Kidney (tissue), 14 donors: ENCODE data around the gene ABLIM1. TPM values are rescaled to one million over a fixed set of nuclear protein-coding genes. Genes with fewer than 3 reads are reported as not detected.

ENCODE experiments used
- DNase-seq, 5 donors: peaks; one replicate each; pipeline ENCODE4 v3.0.0-alpha.2; 2013 to 2020
- FAIRE-seq: peaks from 2 replicates; lab custom pipeline; 2012; peaks lifted over from hg19 to GRCh38; lab: Jason Lieb, UNC
- H3K27ac ChIP-seq, 2 donors: one replicate each; pipeline ENCODE4 v1.7.0; 2013; ENCODE audit warnings: low read depth in 2 of 2, low read length in 2 of 2, inconsistent platforms in 1 of 2
- H3K27me3 ChIP-seq: one replicate; pipeline ENCODE4 v1.7.1; 2013; ENCODE audit warnings: low read length, inconsistent platforms; ENCODE audit not compliant: control insufficient read depth, insufficient read depth
- H3K36me3 ChIP-seq, 3 donors: one replicate each; pipeline versions ENCODE4 v1.7.0 to v1.7.1; 2013; ENCODE audit warnings: low read length in 3 of 3, control low read depth in 1 of 3, inconsistent platforms in 1 of 3; ENCODE audit not compliant: insufficient read depth in 3 of 3, control insufficient read depth in 2 of 3
- H3K4me1 ChIP-seq, 3 donors: one replicate each; pipeline versions ENCODE4 v1.7.0 to v1.7.1; 2013; ENCODE audit warnings: low read length in 3 of 3, inconsistent platforms in 1 of 3, low read depth in 1 of 3; ENCODE audit not compliant: control insufficient read depth in 2 of 3, insufficient read depth in 2 of 3
- H3K4me3 ChIP-seq, 3 donors: one replicate each; pipeline versions ENCODE4 v1.7.0 to v1.8.1; 2013; ENCODE audit warnings: low read length in 3 of 3, control low read depth in 1 of 3, inconsistent platforms in 1 of 3
- H3K9ac ChIP-seq, 3 donors: one replicate each; pipeline versions ENCODE4 v1.7.0 to v1.7.1; 2013; ENCODE audit warnings: low read length in 3 of 3, control low read depth in 1 of 3, inconsistent platforms in 1 of 3
- H3K9me3 ChIP-seq, 3 donors: one replicate each; pipeline versions ENCODE4 v1.7.0 to v1.7.1; 2013; ENCODE audit warnings: low read length in 3 of 3, control low read depth in 1 of 3, inconsistent platforms in 1 of 3; ENCODE audit not compliant: control insufficient read depth in 2 of 3, insufficient read depth in 1 of 3
- intact Hi-C: fragments of 100-400 bp; cut with DNase I; formaldehyde crosslinking; loops from one replicate; pipeline ENCODE4 v1.11.1; 2022
- polyA plus RNA-seq: library from polyadenylated mRNA; stranded (reverse); fragments of 350-450 nt; fragmentation: Illumina TruSeq; extraction: RNeasy Lipid Tissue Mini Kit (QIAGEN cat#74804); gene quantifications from one replicate; pipeline ENCODE4 v1.2.3, GENCODE V29; 2014; ENCODE audit warnings: low read depth, low replicate concordance; ENCODE audit not compliant: insufficient read depth
- total RNA-seq: library from RNA; stranded (reverse); fragmentation: NEBNext Ultra II Directional; extraction: Animal tissue kit (Norgen Biotek cat#: 25700); gene quantifications from one replicate; pipeline ENCODE4 v1.2.1, GENCODE V29; 2021
- TF ChIP-seq, protein P1 (sequence below): IDR thresholded peaks from 3 replicates; pipeline ENCODE4 v1.5.1; 2012; ENCODE audit warnings: mild to moderate bottlenecking, moderate library complexity, borderline replicate concordance; ENCODE audit not compliant: insufficient read depth; ENCODE audit errors: extremely low read depth
- donor health status: control.
- donor health status: control.
- donor health status: control.
- donor health status: control.
- donor health status: control.
- donor health status: DM: yes; HTN: yes; CAD: no.
- donor health status: Normal renal cell carcinoma (clear cell type).

ABLIM1 gene
- total and polyA plus RNA-seq, 2 donors from 2014 or later, result 32.3 to 158 TPM

DNA sequence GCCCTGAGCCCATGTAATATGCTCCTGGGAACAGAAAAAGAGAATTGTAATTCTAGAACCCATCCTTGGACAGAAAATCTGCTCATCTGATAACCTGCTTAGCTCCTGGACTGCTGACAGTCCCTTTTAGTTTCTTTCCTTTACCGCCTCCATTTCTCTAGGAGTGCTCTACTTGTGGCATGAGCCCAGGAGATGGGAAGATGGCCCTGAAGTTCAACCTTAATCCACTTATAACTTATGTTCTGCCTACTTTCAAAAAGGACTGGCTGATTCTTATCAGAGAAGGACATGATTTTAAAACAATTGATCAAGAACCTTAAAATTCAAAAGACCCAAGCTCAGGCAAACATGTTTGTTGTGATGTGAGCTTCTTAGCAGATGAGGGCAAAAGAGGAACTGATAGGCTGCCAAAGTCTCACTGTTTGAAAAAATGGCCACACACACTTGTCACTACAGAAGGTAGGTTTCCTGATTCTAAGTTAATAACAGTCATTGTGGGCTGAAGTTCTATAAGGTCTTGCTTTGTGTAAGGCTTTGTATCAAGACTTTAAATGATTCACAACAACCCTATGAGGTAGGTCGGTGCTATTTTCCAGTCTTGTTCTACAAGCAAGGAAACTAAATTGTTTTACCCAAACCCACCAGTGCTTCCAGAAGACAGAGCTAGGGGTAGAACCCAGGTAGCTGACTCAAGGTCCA is 159.5 kb downstream of the ABLIM1 start:
- H3K4me3 ChIP-seq, result no peak overlapping the region
- peaks cover 0 to 11% (median 4%) of the 10 kb centered on the region in 3 donors for H3K36me3 ChIP-seq
- DNase-seq, result no peak
- TF ChIP-seq, protein P1, sequence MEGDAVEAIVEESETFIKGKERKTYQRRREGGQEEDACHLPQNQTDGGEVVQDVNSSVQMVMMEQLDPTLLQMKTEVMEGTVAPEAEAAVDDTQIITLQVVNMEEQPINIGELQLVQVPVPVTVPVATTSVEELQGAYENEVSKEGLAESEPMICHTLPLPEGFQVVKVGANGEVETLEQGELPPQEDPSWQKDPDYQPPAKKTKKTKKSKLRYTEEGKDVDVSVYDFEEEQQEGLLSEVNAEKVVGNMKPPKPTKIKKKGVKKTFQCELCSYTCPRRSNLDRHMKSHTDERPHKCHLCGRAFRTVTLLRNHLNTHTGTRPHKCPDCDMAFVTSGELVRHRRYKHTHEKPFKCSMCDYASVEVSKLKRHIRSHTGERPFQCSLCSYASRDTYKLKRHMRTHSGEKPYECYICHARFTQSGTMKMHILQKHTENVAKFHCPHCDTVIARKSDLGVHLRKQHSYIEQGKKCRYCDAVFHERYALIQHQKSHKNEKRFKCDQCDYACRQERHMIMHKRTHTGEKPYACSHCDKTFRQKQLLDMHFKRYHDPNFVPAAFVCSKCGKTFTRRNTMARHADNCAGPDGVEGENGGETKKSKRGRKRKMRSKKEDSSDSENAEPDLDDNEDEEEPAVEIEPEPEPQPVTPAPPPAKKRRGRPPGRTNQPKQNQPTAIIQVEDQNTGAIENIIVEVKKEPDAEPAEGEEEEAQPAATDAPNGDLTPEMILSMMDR, result no peak
- H3K27ac ChIP-seq, result no peak overlapping the region
- no peaks in the 10 kb centered on the region for H3K27me3 ChIP-seq
- no peaks in the 10 kb centered on the region for H3K9me3 ChIP-seq
- FAIRE-seq, result no peak
- peaks cover 0 to 4% (median 0%) of the 10 kb centered on the region in 3 donors for H3K4me1 ChIP-seq
- H3K9ac ChIP-seq, result no peak overlapping the region
- intact Hi-C loops, result no loop called here

DNA sequence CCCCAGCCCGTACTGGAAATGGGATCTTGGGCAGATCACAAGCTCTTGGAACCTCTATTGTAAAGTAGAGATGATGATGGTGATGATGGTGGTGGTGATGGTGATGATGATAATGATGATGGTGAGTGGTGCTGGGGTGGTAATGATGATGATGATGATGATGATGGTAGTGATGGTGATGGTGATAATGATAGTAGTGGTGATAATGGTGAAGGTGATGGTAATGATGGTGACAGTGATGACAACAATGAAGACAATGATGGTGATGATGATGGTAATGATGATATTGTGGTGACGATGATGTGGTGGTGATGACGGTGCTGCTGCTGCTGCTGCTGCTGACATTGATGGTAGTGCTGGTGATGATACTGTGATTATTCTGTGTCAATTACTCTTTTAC is 162.8 kb downstream of the ABLIM1 start:
- DNase-seq (no peak), FAIRE-seq (no peak)

DNA sequence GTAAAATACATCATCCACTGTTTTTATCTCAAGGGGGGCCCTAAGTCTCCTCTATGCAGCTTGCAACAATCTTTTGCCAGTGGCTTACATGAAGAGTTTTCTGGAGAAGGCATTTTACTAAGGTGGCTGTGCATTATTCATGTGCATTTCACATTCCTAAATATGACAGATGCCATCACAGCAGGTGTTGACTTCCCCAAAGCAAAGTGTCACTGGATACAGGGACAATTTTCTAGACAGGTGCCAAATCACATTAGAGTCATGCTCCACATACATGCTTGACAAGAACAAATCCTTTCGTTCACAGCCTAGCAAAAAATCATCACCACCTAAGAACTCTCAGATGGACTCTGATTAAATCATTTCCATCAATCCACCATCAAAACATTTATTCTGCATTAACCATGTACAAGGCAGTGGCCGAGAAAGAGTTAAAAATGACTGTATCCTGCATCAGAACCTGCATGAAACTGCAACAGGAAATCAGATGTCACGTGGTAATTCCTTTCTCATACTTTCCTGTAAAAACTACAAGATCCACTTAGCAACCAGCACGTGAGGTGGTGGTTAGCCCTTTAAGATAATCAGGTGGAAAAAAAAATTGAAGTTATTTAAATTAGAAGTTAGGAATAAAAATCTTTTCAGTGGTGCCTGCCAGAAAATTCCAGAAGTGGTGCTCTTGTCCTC is 165.6 kb downstream of the ABLIM1 start:
- intact Hi-C loops, result no loop called here

More for the DNA sequence above, 162.8 kb downstream of the ABLIM1 start:
- TF ChIP-seq, protein P1, result no peak
- no peak overlapping the region for H3K27ac ChIP-seq
- H3K27me3 ChIP-seq, result no peaks in the 10 kb centered on the region
- peaks cover 0 to 6% (median 0%) of the 10 kb centered on the region in 3 donors for H3K4me1 ChIP-seq
- no peak overlapping the region for H3K4me3 ChIP-seq
- no peaks in the 10 kb centered on the region for H3K9me3 ChIP-seq
- H3K9ac ChIP-seq, result no peak overlapping the region
- peaks cover 0 to 11% (median 4%) of the 10 kb centered on the region in 3 donors for H3K36me3 ChIP-seq
- intact Hi-C loops, result no loop called here

More for the DNA sequence above, 165.6 kb downstream of the ABLIM1 start:
- Histone ChIP-seq H3K9ac (no peak overlapping the region), H3K4me3 (no peak overlapping the region), H3K9me3 (no peaks in the 10 kb centered on the region), H3K36me3 (peaks cover 0 to 11% (median 5%) of the 10 kb centered on the region in 3 donors), H3K4me1 (peaks cover 0 to 2% (median 0%) of the 10 kb centered on the region in 3 donors), H3K27me3 (no peaks in the 10 kb centered on the region), H3K27ac (no peak overlapping the region)
- TF ChIP-seq, protein P1, result no peak
- DNase-seq, result no peak
- FAIRE-seq, result no peak
